GM19239 (cell line): ENCODE results near the gene SEMA3D.

Source experiments
- DNase-seq: peaks from one replicate; pipeline ENCODE4 v3.0.0; 2011; ENCODE audit warnings: low spot score; ENCODE audit not compliant: insufficient read length
- FAIRE-seq: peaks from 2 replicates; lab custom pipeline; 2011; peaks lifted over from hg19 to GRCh38; lab: Jason Lieb, UNC

The SEMA3D gene

DNA sequence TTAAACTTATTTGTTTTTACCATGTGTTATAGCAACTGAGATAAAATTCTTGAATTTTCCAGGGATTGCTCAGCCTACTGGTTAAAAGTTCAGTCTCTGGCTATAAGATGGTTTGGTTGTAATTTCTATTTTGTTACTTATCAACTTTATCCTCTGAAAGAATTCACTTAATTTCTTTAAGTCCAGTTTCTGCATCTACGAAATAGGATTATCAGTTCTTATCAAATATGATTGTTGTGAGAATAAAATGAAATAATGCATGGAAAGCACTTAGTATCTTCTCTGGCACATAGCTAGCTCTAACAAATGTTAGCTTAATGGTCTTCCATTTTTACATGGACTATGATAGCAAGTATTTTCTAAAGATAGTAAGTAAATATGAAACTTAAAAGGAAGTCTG is 53.3 kb downstream of the SEMA3D start:
- DNase-seq (no peak), FAIRE-seq (no peak)

DNA sequence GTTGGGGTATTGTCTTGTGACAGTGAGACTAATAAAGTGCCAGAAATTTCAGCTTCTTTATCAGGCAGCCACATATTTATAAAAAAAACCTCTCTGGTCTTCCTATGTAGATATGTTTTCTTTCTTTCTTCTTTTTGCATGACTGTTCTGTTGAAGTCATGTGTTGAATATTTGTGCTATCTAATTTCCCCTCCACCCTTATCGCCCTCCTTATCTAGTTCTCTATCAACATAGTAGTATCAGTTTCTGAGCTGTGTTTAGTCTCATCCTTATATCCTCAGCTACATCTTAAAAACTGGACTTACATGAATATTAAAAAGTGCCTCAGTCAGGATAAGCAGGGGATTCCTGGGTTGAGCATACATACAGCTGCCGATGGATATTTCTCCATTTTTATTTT is 53.9 kb downstream of the SEMA3D start:
- DNase-seq (no peak), FAIRE-seq (no peak)

DNA sequence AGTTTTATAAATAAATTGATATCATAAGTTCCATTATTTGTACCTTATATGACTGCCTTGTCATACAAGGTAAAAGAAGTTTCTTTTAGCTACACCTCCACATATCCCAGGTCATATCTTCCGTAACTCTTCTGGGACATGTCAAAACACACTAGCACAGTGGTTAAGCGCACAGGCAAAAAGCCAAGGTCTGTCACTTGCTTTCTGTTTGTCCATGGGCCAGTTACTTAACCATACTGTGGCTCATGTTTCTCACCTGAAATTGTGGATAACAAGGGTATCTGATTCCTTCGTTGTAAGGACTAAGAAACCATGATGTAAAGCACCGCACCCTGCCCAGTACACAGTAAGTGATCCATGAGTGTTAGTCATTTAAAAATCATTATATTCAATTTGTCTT is 56.2 kb downstream of the SEMA3D start:
- no peak for FAIRE-seq
- DNase-seq, result no peak

DNA sequence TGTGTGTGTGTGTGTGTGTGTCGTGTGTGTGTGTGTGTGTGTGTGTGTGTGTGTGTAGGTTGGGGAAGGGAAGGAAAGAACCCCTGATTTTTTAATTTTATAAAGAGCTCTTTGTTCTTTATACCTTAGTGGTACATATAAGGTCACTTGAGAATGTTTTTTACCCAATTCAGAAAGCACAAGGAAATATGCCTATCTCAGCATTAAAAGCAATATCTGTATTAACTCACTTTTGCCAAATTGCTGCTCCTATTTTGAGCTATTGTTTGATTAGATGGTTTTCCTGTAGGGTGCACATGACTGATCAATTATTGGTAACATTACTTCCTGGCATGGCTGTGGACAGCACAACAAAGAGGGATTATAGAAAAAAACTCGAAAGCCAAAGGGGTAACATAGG is 60.5 kb downstream of the SEMA3D start:
- DNase-seq (no peak), FAIRE-seq (no peak)

DNA sequence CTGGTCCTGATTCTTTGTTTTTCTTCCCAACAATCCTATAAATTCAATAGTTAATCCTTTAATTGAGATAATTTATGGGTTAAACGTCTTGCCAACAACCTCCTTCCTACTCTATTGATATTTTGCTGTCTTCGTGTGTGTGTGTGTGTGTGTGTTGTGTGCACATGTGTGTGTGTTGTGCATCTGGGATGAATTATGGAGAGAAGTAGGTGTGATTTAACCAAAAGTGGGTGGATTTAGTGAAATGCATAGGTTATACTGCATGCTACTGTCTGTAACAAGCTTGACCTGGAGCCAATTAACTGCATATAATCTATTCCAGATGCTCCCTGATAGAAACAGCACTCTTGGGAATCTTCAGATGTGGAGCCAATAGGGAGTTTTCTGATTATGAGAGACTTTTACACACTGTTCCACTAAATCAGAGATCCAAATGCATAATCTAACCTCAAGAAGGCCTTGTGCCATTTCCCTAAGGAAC is 61.2 kb downstream of the SEMA3D start:
- FAIRE-seq (no peak), DNase-seq (no peak)

DNA sequence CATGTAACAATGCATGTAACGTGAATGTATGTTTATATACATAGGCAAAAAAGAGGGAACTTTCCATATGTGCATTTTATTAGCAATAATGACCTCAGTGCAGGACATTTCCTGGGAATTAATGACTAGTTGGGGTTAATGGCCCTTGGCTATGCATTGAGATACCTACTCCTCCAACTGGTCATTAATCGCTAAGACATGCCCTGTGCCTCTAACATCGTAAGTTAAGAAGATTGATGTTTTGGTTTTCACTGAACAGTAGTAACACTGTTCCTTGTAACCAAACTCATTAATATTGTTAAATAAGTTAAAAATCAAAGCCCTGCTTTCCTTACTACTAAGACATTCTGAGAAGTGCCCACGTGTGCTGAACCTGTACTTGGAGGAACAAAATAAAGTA is 61.7 kb downstream of the SEMA3D start:
- FAIRE-seq (no peak), DNase-seq (no peak)

DNA sequence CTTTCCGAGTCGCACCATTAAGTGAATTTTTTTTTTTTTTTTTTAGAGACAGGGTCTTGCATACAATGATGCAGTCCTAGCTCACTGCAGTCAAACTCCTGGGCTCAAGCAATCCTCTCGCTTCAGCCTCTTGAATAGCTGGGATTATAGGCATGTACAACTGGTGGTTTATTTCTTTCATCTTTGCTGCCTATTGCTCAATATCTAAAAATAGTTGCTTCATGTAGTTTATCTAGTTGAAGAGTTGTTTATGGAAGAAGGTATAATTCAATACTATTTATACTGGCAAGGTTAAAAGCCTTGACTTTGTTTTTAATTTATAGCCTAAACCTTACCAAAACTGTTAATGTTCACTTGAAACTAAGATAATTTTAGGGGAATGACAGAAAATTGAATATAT is 66.9 kb downstream of the SEMA3D start:
- FAIRE-seq (no peak), DNase-seq (no peak)

DNA sequence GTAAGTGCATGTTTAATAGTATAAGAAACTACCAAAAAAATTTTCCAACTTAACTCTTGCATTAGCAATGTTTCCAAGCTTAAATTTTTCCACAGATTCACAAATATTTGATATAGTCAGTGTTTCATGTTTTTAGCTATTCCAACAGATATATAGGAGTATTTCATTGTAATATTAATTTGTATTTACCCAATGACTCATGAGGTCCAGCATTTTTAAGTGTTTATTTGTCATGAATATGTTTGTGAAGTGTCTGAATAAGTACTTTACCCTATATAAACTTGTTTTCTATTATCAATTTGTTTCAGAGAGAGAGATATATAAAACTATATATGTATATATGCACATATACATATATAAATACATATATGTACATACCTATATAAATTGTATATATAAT is 71.0 kb downstream of the SEMA3D start:
- DNase-seq (no peak), FAIRE-seq (no peak)

DNA sequence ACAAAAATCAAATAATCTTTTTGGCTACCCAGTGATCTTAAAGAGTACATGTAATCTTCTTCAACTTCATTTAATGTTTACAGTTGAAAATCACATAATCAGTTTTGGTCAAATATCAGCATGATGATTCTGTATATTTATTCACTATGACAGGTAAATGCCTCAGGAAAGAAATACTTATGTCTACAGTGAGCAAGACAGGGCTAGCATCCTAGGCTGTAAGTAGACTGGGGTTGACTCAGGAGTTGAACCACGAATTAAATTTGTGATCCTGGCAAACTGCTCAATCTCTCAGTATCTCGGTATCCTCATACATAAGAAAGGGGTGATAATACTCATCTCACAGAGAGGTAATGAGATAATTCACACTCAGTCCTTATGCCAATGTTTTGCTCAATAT is 71.8 kb downstream of the SEMA3D start:
- FAIRE-seq (no peak), DNase-seq (no peak)

DNA sequence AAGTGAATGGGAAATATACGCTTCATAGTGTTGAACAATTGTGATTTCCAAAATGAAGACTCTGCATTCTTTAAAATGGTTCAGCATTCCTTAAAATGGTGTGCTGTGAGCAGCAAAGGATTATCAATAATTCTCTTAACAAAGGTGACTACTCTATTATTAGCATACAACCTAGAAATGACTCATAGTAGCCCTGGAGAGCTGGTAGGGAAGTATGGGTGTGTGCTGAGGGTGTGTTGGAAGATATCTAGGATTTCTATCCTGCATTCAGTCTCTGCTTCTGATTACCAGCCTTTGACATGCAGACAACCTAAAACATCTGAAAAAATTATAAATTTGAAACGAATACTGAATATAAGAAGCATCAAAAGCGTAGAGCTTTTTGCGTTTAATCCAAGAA is 72.5 kb downstream of the SEMA3D start:
- no peak for DNase-seq
- no peak for FAIRE-seq

DNA sequence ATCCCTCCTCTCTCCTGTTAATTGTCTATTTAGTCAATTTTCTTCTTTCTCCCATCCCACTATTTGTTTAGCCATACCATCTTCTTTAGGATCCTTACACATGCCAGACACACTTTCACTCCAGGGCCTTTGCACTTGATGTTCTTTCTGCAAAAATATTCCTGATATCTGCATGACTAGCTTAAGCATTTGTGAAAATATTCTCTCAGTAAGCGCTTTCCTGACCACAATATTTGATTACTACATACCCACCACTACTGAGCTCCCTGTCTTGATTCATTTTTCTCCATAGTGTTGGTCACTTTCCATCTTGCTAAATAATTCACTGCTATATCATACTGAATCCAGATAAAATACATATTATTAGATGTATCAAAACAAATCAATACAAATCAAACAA is 75.1 kb downstream of the SEMA3D start:
- DNase-seq (no peak), FAIRE-seq (no peak)

DNA sequence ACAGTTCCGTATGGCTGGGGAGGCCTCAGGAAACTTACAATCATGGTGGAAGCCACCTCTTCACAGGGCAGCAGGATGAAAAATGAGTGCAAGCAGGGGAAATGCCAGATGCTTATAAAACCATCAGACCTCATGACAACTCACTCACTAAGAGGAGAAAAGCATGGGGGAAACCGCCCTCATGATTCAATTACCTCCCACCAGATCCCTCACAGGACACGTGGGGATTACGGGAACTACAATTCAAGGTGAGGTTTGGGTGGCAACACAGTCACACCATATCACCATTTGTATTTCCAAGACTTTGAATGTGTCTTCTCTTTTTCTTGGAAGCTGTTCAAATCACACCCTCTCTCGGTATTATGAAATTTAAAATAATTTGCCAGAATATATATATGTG is 80.1 kb downstream of the SEMA3D start:
- DNase-seq (no peak), FAIRE-seq (no peak)

DNA sequence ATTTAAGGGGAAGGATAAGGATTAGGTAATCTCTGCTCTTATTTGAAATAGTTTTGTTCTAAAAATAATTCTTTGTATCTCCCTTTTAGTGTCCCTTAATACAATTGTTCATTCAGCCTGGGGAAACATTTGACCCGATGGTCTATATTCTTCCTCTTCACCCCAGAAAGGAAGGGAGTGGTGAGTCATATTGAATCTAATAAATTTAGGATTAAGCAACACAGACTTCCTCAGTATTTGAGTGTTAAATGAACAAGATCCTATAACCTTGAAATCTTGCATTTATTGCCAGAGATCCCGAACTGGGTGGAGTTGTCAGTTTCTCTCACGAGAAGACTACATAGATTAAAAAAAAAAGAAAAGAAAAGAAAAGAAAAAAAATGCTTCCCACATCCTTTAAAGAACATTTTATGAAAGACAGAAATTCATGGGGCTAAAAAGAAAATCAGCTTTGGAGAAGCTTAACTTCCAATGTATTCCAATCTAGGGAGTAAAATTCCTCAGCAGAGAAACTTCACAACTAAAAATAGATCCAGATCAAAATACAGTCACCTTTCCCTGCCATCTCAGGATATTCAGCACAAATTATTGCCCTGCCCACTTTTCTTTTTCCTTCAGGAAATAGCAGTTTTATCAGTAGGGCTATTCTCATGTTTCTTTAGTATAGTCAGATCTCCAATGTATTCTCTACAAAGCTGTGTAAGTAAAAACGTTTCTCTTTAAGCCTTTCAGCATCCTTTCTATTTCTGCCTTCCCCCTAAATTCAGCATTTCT is 82.2 kb downstream of the SEMA3D start:
- DNase-seq (no peak), FAIRE-seq (no peak)

DNA sequence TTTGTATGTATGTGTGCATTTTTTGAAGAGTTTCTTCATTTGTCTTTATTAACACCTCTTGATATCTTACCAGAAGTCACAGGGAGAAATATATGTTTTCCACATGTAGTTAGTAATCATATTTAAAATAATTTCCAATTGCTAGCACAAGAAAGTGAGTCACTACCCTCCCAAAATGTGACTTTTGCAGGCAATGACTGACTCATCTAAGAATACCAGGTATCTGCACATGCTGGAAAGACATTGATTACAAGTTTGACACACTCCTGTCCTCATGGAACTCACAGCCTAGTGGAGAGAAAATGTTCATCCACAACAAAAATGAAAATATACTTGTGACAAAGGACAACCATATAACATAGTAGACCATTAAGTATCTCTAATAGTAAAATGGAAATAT is 82.9 kb downstream of the SEMA3D start:
- FAIRE-seq (no peak), DNase-seq (no peak)

DNA sequence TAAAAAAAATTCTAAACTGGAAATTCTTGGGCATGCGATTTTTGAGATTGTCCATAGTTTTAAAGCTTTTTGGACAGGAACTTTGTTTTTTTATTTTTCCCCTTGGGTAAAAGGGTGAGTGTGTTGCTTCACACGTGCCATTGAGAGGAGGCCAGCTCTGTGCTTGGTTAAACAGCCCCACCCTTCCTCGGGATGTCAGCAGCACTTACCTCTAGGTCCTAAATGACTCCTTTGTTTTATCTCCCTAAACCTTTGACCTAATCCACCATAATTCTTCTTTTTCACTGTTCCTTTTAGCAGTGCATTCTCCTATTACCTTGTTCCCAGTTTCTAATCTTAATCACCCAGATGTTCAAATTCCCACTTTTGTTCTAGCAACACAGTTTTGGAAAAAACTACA is 83.5 kb downstream of the SEMA3D start:
- FAIRE-seq (no peak), DNase-seq (no peak)

DNA sequence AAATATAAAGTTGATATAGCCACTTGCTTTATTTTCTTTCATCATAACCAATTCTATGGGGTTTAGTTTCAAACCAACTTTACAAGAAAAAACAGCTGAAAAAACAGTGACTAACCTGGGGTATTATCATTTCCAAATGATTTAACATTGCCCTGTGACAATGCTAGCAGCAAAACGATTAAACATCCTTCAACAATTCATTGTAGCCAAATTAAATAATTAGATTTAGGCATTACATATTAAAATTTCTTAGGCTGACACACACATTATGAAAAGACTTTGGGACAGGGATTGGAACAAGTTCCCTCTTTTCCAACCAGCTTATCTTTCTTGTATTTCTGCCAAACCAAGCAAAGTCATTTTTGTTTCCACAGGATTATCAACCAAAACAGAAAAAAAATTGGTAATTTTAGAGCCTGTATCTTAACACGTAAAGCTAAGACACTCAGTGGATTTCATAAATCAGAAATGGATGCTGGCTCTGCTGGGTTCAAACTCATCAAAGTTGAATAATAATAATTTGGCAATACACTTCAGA is 84.0 kb downstream of the SEMA3D start:
- FAIRE-seq, result no peak
- no peak for DNase-seq

DNA sequence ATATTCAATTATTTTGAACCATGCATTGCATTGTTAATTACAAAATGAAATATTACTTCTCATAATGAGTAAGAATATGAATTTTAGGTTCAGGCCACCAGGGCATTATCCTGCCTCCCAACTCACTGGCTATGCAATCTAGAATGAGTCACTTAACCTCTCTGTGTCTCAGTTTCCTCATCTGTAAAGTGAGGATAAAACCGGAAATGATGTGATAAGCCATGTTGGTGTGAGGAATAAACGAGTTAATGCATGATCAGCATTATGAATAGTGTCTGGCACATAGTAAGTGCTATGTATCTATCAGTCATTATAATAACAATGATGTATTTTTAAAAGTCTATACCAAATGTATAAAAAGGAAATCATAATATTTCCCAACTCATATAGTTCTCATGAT is 85.5 kb downstream of the SEMA3D start:
- no peak for DNase-seq
- no peak for FAIRE-seq

DNA sequence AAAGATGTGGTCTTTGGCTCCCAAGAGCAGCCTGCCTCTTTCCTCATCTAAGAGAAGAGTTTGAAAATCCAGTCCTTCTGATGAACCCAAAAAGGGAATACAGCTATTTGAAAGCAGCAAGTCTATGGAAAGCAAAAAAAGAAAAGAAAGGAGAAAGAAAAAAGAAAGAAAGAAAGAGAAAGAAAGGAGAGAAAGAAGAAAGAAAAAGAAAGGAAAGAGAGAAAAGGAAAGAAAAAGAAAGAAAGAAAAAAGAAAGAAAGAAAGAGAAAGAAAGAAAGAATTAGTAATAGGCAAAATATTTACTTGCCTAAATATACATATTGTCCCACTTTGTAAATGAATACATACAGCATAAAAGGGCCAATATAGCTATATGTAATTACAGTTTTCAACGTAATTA is 89.0 kb downstream of the SEMA3D start:
- no peak for DNase-seq
- FAIRE-seq, result no peak

DNA sequence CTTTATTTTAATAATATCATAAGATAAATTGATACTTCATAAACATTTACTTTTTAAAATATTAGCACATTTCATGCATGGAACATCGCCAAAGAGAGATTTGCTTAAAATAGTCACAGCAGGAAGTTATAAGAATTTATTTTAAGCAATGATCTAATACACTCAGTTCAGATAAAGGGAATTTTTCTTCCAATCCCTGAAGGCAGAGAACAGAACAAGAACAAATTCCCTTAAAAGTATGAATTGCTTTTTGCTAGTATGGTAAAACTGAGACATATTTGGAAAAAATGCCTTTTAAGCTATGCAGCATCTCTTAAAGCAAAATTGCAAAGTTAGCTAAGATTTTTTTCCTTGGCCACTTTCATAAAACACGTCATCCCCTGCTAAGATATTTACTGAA is 91.0 kb downstream of the SEMA3D start:
- DNase-seq (no peak), FAIRE-seq (no peak)

DNA sequence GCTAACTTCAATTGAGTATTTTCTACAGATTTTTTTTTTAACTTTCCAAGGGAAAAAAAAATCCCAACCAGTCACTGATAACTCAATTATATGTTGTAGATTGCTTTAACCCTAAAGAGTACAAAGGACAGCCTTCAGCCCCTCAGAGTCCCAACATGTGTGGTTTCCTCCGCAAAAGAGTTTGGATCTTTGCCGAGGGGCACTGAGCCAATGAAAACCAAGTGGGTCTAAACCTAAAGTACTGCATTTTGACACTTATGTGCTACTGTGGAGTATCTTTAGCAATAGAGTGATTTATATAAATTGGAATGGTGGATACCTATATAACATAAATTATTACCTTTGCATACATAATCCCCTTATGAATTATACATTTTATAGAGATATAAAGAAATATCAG is 91.5 kb downstream of the SEMA3D start:
- DNase-seq (no peak), FAIRE-seq (no peak)

DNA sequence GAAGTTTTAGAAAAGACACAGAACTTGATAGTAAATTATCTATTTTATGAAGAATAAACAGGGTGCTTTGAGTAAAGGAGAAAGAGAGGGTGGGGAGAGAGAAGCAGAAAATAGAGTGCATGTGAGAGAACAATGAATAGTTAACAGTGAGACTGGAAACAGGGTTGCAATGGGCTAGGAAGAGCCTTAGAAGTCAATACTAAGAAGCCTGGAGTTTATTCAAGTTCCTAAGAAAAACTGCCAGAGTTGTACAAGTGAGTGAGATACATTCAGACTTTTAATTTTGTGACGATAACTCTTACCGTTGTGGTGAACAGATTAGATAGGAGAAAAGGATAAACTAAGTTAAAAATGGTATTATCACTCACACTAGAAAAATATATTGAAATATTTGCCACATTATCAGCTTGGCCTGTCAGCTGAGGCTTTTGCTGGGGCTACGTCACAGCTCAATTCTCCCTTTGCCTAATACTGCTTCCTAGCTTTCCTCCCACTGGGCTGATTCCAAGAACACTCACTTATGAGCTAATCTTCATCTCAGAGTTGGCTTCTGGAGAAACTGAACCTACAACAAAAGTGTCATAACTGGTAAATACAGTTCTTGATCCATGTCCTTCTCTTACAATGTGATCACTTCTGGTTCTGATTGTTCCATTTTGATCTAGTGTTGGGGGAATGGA is 92.7 kb downstream of the SEMA3D start:
- no peak for FAIRE-seq
- no peak for DNase-seq

DNA sequence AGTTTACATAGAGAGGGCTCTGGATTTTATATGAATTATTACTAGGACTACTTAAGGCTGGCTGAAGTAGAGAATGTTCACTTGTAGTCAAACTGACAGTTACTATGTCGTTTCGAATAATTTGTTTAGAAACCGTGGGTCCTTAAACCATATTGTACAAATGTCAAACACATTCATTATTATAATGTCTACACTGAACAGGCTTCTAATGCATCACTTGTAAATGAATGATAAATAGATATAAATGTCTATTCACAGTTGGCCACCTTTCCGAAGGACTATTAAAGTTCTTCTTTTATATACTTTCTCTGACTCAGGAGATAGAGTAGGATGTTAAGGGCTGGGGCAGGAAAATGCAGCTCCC is 95.3 kb downstream of the SEMA3D start:
- DNase-seq (no peak), FAIRE-seq (no peak)
